Gastroesophageal sphincter (tissue), 3 donors: ENCODE measurements around the gene DMPK.

Experiments
- POLR2AphosphoS5 ChIP-seq: sonication (generic); formaldehyde crosslinking; IDR thresholded peaks from one replicate; pipeline ENCODE4 v1.6.1; 2017; ENCODE audit warnings: antibody characterized with exemption
- TF ChIP-seq, protein P1 (sequence below), 4 experiments: fragments of 200-600 bp in 2 of 4; fragments of 450-650 bp in 2 of 4; sonication (generic) in 1 of 4; IDR thresholded peaks; one replicate each; pipeline ENCODE4 v1.5.1; 2017 to 2019; ENCODE audit warnings: antibody characterized with exemption in 4 of 4, mild to moderate bottlenecking in 2 of 4, moderate library complexity in 2 of 4

GRCh38 chr19:45827459-45828093, 45.3 kb upstream of the DMPK start:
- TF ChIP-seq, protein P1, sequence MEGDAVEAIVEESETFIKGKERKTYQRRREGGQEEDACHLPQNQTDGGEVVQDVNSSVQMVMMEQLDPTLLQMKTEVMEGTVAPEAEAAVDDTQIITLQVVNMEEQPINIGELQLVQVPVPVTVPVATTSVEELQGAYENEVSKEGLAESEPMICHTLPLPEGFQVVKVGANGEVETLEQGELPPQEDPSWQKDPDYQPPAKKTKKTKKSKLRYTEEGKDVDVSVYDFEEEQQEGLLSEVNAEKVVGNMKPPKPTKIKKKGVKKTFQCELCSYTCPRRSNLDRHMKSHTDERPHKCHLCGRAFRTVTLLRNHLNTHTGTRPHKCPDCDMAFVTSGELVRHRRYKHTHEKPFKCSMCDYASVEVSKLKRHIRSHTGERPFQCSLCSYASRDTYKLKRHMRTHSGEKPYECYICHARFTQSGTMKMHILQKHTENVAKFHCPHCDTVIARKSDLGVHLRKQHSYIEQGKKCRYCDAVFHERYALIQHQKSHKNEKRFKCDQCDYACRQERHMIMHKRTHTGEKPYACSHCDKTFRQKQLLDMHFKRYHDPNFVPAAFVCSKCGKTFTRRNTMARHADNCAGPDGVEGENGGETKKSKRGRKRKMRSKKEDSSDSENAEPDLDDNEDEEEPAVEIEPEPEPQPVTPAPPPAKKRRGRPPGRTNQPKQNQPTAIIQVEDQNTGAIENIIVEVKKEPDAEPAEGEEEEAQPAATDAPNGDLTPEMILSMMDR (IDR thresholded peaks at IDR 0.05): no peak
- no peak for TF ChIP-seq POLR2AphosphoS5
